GM12874 (cell line): Measurements from ENCODE around the gene SPRYD4.

Experiments used
- CTCF ChIP-seq: IDR thresholded peaks from 2 replicates; pipeline ENCODE4 v1.5.1; 2011; ENCODE audit warnings: low read depth, mild to moderate bottlenecking, control low read depth, low read length, moderate library complexity; ENCODE audit not compliant: insufficient read depth

SPRYD4 gene

GRCh38 chr12:56437430-56438176 is 30.8 kb upstream of the SPRYD4 start:
- no peak for TF ChIP-seq CTCF

GRCh38 chr12:56448860-56449621 is 19.3 kb upstream of the SPRYD4 start, which contains the start of gene TIMELESS:
TSS of gene TIMELESS (minus strand) at chr12:56449426. CDS start at chr12:56434170, 15,256 bp downstream.
- no peak for TF ChIP-seq CTCF

GRCh38 chr12:56449622-56449984 is 18.8 kb upstream of the SPRYD4 start:
- TF ChIP-seq CTCF, result no peak

GRCh38 chr12:56450241-56450640 is 18.1 kb upstream of the SPRYD4 start:
- no peak for TF ChIP-seq CTCF

GRCh38 chr12:56451147-56451546 is 17.2 kb upstream of the SPRYD4 start:
- no peak for TF ChIP-seq CTCF

GRCh38 chr12:56454557-56454956 is 13.8 kb upstream of the SPRYD4 start, which contains the start of gene MIP:
TSS of gene MIP (minus strand) at chr12:56454657. CDS start at chr12:56454613, 44 bp downstream.
- TF ChIP-seq CTCF, result no peak

GRCh38 chr12:56457817-56458216 is 10.6 kb upstream of the SPRYD4 start:
- no peak for TF ChIP-seq CTCF
